ENCODE results near the gene ZNF366.
A peak's percentile ranks its signal among the peaks of the same experiment; 100 is the strongest.

ZNF366 gene, protein sequence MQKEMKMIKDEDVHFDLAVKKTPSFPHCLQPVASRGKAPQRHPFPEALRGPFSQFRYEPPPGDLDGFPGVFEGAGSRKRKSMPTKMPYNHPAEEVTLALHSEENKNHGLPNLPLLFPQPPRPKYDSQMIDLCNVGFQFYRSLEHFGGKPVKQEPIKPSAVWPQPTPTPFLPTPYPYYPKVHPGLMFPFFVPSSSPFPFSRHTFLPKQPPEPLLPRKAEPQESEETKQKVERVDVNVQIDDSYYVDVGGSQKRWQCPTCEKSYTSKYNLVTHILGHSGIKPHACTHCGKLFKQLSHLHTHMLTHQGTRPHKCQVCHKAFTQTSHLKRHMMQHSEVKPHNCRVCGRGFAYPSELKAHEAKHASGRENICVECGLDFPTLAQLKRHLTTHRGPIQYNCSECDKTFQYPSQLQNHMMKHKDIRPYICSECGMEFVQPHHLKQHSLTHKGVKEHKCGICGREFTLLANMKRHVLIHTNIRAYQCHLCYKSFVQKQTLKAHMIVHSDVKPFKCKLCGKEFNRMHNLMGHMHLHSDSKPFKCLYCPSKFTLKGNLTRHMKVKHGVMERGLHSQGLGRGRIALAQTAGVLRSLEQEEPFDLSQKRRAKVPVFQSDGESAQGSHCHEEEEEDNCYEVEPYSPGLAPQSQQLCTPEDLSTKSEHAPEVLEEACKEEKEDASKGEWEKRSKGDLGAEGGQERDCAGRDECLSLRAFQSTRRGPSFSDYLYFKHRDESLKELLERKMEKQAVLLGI

DNA sequence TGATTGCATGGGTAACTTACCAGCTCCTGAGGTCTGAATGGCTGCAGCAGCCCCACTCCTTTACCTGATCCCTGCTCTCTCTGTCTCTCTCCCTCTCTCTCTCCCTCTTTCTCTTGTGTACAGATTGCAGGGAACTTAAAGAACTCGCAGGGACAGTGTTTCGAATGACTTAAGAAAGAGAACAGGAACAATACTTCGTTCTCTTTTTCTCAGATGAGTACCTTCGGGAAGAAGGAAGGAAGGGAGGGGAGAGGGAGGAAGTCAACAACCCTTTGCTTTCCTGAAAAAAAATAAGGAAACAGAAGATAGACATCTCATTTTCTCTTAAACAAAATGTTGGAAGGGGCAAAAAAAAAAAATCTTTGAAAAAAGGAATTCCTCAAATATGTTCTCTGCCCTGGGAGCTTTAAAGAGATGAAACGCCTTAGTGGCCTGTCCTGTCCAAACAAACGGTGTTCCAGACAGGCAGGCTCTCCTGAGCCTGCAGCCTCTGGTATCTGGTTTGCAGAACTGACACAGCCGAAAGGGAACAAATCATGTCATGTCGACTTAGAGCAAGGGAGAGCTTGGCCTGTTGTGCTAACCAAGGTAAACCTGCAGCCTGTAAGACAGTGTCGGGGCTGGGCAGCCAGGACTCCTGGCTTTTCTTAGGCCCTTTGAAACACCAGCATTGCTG, at the start of gene ZNF366:
Gene ZNF366 (minus strand): TSS at position 180 of the 676 bp plus-strand sequence. CDS start 45,914 bp downstream, outside the sequence.
- DNase-seq (ENCODE audit: low read depth in 3 of 3, low spot score in 1 of 3): no peak

DNA sequence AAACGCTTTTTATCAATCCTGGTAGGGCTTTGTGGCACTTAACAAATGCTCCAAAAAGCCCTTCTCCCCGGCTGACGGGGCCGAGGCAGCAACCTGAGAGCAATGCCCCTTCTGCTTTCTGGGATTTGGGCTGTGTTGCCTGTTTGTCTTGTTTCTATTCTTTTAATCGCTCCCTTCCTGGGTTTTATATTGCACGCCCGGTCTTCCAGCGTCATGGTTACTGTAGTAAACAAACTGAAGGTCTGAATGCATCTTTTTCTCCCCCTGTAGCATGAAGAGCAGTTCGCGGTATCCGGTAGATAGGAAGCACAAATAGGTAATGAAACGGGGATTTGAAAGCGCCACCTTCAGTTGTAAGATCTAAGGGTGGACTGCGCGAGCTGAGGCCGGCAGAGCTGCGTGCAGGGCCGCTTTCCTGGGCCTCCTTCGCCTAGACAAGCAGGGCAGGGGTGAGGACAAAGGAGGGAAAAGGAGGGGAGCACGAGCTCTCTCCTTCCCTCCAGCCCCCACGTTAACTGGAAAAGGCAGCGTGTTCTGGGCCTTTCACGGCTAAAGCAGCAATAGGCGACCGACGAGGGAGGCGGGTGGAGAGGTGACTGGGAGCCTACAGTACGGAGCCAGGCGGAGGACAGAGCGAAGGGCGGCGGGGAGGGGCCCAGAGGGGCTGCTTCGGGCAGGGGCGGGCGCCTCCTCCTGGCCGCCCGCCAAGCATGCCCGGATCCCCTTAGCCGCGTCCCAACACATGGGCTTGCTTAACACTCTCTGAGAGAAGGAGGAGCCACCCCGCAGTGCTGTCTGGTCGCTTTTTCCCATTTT, 49.3 kb upstream of the ZNF366 start:
- peak in 1 of 3 donors; percentile 2 for DNase-seq (ENCODE audit: low read depth in 3 of 3, low spot score in 1 of 3)

DNA sequence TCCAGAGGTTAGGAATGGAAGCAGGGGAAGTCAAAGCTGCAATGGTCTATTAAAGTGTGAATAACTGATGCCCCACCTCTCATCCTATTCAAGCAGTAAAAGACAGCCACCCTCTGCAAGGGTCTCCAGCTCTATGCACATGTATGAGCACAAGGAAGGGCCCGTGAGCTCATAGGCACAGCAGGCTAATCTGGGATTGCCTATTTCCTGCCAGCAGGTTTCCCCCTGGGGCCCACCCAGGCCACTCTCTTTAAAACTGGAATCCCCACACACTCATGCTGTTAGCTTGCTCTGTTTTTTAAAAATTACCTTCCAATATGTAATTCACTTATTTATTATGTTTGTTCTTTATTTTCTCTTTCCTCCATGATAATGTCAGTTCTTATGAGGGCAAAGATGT, 48.7 kb upstream of the ZNF366 start:
- DNase-seq (ENCODE audit: low read depth in 3 of 3, low spot score in 1 of 3): no peak

DNA sequence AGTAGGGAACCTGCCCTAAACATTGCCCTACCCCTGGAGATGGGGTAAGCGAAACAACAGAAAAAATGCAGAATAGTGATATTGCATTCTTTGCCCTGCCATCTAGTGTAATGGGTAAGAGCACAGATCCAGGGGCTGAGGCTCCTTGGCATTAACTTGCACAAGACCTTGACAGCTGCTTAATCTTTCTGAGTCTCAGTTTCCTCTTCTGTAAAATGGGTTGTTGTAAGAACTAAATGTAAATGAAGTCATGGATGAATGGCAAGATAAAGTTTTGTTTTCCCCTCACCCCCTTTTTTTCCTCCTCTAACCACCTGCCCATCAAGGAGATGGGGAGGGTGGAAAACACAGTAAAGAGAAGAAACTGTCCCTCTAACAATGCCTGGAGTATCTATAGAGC, 47.7 kb upstream of the ZNF366 start:
- no peak for DNase-seq (ENCODE audit: low read depth in 3 of 3, low spot score in 1 of 3)

DNA sequence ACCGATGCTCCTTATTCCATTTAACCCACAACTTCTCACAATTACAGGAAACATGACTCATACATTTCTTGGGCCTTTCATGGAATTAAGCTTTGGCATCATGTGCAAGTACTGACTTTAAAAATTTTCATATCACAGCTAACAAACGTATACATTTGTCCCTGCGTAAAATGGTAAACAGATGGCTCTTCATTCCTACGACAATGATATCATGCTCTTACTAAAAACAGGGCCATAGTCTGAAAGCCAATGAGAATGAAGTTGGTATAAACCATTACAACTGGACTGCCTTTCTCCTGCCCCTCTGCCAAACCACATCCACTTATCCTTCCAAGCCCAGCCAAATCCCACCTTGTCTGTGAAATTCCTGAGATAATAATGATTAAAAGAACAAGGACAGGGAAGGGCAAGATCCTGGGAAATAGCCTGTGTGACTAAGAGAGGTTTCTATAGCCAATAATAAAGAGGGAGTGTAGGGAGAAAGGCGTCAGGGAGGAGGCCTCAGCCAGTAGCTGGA, 44.9 kb upstream of the ZNF366 start:
- no peak for DNase-seq (ENCODE audit: low read depth in 3 of 3, low spot score in 1 of 3)

DNA sequence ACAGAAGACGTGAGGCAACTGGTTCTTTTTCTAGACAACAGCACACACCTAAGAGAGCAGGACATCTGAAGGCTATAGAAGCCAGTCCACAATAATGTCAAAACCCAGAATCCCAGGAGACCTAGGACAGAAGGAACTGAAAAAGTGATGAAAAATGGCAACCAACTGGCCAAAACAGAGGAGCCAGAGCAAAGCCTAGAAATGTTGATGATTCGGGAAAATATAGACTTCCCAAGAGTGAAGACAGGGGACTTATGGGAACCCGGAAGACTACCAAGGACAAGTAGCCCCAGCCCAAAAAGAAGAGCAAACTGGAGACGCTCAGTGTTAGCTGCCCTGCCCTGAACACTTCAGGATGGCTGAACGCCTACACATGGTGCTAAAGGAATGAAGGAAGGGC, 43.4 kb upstream of the ZNF366 start:
- no peak for DNase-seq (ENCODE audit: low read depth in 3 of 3, low spot score in 1 of 3)

DNA sequence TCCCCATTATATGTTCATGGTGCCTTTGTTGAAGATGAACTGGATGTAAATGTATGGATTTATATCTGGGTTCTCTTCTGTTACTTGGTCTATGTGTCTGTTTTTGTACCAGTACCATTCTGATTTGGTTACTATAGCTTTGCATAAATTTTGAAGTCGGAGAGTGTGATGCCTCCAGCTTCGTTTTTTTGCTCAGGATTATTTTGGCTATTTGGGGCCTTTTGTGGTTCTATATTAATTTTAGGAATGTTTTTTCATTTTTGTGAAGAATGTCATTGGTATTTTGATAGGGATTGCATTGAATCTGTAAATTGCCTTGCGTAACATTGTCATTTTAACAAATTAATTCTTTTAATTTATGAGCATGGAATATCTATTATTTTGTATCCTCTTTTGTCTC, 36.6 kb upstream of the ZNF366 start:
- DNase-seq (ENCODE audit: low read depth in 3 of 3, low spot score in 1 of 3): no peak

DNA sequence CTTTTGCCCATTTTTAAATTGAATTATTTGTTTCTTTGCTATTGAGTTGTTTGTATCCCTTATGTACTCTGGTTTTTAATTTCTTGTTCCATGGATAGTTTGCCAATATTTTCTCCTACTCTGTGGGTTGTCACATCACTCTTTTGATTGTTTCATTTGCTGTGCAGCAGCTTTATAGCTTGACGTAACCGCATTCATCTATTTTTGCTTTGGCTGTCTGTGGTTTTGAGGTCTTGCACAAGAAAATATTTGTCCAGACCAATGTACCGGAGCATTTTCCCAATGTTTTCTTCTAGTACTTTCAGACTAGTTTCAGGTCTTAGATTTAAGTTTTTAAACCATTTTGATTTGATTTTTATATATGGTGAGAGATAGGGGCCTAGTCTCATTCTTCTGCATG, 36.2 kb upstream of the ZNF366 start:
- DNase-seq (ENCODE audit: low read depth in 3 of 3, low spot score in 1 of 3): no peak

DNA sequence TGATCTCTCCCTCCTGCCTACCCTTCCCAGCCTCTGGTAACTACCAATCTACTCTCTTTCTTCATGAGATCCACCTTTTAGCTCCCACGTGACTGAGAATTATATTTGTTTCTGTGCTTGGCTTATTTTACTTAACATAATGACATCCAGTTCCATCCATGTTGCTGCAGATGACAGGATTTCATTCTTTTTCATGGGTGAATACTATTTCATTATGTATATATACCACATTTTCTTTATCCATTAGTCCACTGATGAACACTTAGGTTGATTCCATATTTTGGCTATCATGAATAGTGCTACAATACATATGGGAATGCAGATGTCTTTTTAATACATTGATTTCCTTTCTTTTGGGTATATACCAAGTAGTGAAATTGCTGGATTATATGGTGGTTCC, 35.5 kb upstream of the ZNF366 start:
- no peak for DNase-seq (ENCODE audit: low read depth in 3 of 3, low spot score in 1 of 3)

DNA sequence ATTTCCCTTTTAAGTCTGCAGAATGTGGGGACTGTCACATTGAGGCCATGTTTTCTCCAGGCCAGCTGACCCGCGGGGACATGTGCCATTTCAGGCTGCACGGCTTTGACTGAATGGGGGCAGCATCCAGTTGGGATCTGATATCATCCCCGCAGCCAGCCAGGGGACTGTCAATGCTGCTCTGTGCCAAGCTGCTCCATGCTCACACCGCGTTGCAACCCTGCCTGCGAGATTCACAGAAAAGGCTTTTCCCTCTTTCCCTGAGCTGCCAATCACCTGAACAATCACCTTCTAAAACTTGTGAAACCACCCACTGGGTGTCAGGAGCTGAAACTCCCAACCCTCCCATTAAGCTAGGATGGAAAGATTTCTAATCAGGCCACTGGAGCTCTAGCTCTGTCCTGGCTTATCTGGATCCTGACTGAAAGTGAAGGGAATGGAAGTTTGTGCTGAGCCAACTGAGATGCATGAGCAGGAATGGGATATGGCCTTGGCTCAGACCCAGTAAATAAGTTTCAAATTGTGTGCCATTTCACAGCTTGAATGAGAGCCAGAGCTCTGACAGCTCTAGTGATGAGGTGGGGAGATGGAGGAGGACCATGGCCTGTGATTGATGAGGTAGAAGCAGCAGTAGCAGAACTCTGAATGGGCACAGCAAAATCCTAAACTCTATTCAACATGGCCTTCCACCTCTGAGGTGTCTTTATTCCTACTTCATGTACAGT, 34.5 kb upstream of the ZNF366 start:
- no peak for DNase-seq (ENCODE audit: low read depth in 3 of 3, low spot score in 1 of 3)

DNA sequence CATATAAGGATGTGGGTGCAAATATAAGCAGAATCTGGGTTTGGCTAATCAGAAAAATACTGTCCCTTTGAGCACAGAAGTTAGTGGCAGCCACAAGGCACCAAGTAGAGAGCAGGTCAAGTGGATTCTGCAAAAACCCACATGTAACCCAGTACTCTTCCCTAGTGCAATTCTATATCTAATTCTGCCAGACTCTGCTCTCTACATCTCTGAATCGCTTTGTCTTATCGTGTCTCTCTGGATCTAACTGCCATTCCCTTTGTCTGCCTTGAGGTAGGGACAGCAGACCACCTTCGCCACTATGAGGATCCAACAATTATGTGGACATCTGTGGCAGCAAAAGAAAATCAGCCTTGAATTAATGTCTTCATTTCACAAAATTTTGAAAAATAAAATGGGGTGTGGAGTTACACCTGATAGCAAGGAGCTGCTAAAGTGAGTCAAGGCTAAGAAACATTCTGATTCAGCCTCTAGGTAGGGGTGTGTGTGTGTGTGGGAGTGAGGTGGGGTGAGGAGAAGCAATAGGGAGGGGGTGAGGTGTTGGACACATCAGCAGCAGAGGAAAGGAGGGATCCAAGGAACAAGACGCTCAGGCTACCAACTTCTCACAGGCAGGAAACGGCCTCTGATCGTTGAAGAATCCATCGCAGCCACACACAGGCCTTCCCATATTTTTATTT, 33.7 kb upstream of the ZNF366 start:
- DNase-seq (ENCODE audit: low read depth in 3 of 3, low spot score in 1 of 3): no peak

DNA sequence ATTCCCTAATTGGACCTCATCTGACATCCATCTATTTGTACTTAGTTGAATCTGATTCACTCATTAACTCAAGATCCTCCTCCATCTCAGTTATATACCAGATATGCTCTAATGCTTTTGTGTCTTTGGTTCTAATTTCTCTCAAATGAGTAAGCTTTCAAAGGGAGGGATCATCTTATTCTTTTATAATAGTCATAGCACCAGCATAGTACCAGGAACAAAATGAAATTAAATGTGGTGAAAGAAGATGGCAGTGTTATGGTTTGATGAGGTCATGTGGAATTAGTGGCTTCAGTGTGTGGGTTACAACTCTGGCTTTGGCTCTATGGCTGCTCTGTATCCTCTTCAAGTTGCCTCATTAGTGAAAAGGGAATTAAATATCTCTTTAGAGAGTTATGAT, 32.5 kb upstream of the ZNF366 start:
- no peak for DNase-seq (ENCODE audit: low read depth in 3 of 3, low spot score in 1 of 3)

DNA sequence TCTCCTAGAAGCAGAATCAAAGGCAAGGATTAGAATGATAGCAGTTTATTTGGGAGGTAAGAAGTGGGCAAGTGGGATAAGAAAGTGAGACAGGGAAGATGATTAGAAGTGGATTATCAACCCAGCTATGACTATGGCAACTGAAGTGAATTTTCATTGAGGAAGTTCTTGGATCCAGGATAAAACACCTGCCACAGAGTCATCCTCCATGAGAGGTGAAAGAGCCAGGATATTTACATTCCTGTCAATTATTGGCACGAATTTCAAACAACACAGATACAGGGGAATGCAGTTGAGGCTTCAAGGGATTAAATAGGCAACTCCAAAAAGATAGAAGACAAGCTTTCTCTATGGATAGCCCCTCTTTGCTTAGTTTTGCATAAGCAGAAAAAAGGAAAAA, 31.8 kb upstream of the ZNF366 start:
- no peak for DNase-seq (ENCODE audit: low read depth in 3 of 3, low spot score in 1 of 3)

DNA sequence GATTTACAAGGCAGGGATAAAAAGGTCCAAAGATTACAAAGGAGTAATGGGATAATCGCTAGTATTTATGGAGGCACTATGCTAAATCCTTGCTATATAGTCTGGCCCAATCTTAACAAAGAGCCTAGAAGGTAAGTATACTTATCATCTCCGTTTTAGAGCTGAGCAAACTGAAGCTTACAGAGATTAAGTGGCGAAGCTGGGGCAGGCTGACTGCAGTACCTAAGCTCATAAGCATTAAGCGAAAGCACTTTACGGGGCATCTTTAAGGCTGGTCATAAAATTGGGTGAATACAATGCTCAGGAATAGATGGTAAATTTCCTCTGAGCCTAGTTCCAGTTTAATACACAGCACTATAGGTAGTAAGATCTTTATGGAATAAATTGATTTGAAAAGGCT, 30.0 kb upstream of the ZNF366 start:
- no peak for DNase-seq (ENCODE audit: low read depth in 3 of 3, low spot score in 1 of 3)

DNA sequence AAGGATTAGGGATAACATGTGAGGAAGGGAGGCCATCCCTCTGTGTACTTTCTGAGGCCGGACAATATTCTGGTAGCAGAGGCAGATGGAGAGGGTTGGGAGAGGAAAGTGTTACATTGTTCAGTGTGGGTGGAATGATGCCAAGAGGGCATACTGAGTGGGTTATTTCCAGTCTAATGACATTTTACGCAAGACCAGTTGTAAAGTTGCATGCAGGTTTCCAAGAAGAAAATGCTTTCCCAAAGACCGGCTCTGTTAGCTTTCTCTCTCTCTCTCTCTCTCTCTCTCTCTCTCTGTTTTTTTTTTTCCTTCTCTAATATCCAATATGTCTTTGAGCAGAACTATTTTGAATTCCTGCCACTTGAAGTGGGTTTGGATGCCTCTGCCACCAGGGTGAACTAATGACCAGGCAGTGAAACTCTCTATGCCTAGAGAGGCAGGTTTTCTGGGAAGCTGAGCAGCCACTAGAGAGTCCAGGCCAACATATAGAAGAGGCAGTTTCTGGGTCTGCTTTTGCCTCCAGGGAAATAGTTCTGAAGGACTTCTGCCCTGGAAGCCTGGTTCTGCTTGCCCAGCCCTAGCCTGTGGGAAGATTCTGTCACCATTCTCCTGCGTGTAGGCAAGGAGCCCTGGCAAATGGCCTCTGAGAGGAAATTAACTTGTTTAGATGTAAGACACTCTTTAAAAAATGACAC, 24.4 kb upstream of the ZNF366 start:
- no peak for DNase-seq (ENCODE audit: low read depth in 3 of 3, low spot score in 1 of 3)

DNA sequence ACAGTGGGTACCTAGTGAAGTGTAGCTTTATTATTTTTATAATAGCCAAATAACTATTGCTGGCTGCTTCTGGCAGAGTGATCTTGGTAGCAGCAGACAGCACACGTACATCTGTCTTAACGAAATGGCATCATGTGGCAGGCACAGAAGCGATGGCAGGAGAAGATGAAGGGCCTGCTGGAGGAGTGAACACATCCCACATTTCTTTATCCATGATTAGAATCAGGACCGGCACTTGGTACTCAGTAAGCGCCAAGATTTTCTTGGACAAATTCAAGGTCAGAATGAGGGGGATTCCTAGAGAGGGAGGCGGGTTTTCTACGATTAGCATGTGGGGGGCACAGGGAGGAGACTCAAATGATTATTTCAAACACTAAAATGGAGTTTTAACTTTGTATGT, 23.0 kb upstream of the ZNF366 start:
- DNase-seq (ENCODE audit: low read depth in 3 of 3, low spot score in 1 of 3): no peak

DNA sequence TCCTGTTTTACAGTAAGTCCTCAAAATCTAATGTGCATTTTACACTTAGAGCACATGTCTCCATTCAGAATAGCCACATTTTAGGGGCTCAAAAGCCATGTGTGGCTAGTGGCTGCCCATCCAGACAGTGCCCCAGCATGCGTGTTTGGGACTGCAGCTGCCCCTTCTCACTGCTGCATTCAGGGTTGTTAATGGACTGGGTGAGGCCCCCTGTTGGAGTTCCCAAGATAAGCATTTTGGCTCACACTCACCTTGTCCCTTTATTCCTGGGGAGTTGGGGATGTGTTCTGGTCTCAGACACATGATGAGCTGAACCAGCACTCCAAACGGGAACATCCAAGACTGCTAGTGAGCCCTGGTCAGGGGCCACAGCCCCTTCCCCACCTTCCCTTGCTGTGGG, 22.2 kb upstream of the ZNF366 start:
- DNase-seq (ENCODE audit: low read depth in 3 of 3, low spot score in 1 of 3): no peak

DNA sequence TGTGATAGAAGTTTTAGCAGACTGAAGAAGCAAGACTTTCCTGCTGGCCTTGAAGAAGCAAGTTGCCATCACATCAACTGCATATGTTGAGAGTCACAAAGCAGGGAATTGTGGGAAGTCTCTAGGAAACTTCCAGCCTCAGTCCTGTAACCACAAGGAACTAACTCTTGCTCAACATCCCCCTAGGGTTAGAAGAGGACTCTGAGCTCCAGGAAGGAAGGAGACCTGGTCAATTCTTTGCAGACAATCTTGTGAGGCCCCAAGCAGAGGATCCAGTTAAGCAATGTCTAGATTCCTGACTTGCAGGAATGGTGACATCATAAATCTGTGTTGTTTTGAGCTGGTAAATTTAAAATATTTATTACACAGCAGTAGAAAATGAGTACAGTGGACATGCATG, 18.6 kb upstream of the ZNF366 start:
- DNase-seq (ENCODE audit: low read depth in 3 of 3, low spot score in 1 of 3): no peak

DNA sequence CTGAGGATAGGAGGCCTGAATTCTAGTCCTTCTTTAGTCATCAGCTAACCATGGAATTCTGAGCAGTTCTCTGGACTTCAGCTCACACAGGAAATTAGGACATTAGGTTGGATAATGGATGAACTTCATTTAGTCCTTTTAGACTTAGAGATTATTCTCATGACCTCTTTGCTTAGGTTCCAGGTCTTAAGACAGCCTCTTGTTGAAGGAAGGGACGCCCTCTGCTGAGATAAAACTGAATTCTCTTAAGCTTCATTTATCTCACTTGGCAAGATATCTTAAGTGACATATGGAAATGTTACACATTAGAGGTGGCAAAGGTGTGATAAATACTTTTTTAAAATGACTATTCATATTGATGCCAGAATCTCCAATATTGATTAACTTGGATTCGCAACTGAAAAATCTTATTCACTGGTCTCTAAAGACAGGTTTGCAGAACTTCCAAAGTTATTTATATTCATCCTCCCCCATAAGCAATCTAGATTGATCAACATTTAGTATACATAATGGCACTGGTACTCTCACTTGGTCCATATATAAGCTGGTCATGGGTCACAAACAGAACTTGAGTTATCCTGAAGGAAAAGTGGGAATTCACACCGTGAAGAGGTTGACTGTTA, 16.9 kb upstream of the ZNF366 start:
- no peak for DNase-seq (ENCODE audit: low read depth in 3 of 3, low spot score in 1 of 3)
